Suprapubic skin (tissue), 4 donors: Measurements from ENCODE around the gene CNTN4.

Source experiments
- CTCF ChIP-seq, 2 donors: fragments of 200-600 bp in 1 of 2; fragments of 450-650 bp in 1 of 2; sonication (generic) in 1 of 2; IDR thresholded peaks; one replicate each; pipeline ENCODE4 v1.5.1; 2016 to 2019; ENCODE audit warnings: antibody characterized with exemption in 2 of 2, mild to moderate bottlenecking in 1 of 2, moderate library complexity in 1 of 2
- EP300 ChIP-seq: sonication (generic); formaldehyde crosslinking; IDR thresholded peaks from one replicate; pipeline ENCODE4 v1.6.1; 2017; ENCODE audit warnings: antibody characterized with exemption
- POLR2A ChIP-seq, 2 donors: fragments of 450-650 bp; IDR thresholded peaks; one replicate each; pipeline ENCODE4 v1.6.1; 2017; ENCODE audit warnings: antibody characterized with exemption in 2 of 2, mild to moderate bottlenecking in 2 of 2, moderate library complexity in 2 of 2
- POLR2AphosphoS5 ChIP-seq, 3 donors: sonication (generic); formaldehyde crosslinking; IDR thresholded peaks; one replicate each; pipeline ENCODE4 v1.6.1; 2017; ENCODE audit warnings: antibody characterized with exemption in 3 of 3

- TF ChIP-seq CTCF (IDR thresholded peaks at IDR 0.05) (no peak), POLR2A (IDR thresholded peaks at IDR 0.05) (no peak), POLR2AphosphoS5 (IDR thresholded peaks at IDR 0.05) (no peak), EP300 (no peak)
Observed at GRCh38 chr3:2937055-2937454, 838.4 kb downstream of the CNTN4 start.
